GM19397 (cell line): ENCODE results near the gene PMAIP1.
"Not testable (repeated sequence)": the region's sequence is repeated elsewhere in the genome, so short reads cannot be mapped to it uniquely, and the experiment has no call there.

Source experiments
- ATAC-seq: cut with Tn5 transposase; IDR thresholded peaks from one replicate; pipeline ENCODE4 v1.9.1; 2021; ENCODE audit warnings: mild to moderate bottlenecking, moderate library complexity; ENCODE audit not compliant: unreplicated experiment

PMAIP1 gene

DNA sequence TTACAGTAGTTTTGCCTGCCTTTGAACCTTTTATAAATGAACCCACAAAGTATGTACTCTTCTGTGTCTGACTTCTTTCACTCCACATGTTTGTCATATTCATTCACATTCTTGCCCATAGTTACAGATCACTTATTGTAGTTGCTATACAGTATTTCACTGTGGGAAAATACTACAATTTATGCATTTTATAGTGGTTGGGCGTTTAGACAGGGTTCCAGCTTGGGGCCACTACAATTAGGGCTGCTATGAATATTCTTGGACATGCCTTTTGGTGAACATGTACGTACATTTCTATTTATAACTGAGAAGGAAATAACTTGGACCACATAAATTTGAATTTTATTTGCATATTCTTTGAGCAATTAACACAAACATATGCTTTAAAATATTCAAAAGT is 15.4 kb upstream of the PMAIP1 start:
- no peak for ATAC-seq

DNA sequence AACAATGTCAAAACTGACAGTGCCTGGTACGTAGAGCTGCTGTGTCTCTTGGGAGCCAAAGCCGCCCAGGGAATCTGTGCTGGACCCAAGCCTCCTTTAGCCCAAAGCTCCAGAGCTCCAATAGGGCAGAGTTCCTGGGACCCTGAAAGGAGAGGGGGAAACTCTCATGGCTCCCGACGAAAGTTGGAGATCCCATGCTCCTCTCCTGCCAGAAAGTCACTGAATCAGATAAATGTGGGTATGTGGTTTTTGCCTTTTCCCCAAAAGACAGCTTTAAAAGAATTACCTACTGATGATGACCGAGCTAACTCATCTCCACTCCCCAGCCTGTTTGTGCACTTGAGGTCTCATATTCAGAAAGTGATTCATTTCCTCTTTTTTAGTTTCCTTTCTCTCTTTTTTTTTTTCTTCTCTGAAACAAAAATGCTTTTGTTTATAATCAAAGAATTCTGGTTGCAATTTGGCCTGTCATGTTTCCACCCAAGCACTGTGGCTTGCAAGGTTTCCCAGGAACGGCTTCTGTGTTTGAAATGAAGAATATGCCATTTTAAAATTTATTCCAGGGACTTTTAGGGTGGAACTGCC is 14.1 kb upstream of the PMAIP1 start:
- ATAC-seq, result peak; percentile 74

DNA sequence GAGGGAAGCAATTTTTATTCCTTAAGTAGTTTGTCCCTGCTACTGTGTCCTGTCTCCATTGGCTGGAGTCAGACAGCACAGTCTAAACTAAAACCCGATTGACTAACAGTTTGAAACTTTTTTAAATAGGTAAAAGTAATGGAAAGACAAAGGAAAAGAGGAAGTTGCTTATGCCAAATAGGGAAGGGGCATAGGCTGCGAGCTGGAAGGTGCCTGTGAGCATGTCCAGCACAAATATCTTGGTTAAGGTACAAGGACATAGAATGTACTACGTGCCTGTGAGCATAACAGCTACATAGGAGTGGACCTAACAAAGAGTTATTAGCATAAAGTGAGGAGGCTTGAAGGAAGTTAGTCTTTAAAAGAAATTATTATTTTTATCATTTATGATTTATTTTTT is 13.4 kb upstream of the PMAIP1 start:
- ATAC-seq, result not testable (repeated sequence)

DNA sequence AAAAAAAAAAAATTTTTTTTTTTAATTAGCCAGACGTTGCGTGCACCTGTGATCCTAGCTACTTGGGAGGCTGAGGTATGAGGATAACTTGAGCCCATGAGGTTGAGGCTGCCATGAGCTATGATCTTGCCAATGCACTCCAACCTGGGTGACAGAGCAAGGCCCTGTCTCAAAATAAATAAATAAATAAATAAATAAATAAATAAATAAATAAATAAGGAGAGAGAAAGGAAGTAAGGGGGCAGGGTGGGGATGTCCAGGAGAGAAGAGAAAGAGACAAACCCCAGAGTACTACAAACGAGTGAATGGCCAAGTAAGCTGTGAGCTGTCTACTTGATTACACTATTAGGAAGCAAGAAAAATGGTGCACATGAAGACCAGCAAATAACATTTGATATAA is 7.7 kb upstream of the PMAIP1 start:
- ATAC-seq, result no peak

DNA sequence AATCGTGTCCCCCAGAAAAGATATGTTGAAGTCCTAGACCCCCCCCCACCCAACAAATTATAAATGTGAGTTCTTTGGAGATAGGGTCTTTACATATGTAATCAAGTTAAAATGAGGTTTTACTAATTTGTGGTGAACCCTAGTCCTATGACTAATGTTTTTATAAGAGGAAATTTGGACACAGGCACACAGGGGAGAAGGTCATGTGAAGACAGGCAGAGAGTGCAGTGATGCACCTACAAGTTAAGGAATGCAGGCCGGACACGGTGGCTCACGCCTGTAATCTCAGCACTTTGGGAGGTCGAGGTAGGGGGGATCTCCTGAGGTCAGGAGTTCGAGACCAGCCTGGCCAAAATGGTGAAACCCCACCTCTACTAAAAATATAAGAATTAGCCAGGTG is 5.8 kb upstream of the PMAIP1 start:
- no peak for ATAC-seq

DNA sequence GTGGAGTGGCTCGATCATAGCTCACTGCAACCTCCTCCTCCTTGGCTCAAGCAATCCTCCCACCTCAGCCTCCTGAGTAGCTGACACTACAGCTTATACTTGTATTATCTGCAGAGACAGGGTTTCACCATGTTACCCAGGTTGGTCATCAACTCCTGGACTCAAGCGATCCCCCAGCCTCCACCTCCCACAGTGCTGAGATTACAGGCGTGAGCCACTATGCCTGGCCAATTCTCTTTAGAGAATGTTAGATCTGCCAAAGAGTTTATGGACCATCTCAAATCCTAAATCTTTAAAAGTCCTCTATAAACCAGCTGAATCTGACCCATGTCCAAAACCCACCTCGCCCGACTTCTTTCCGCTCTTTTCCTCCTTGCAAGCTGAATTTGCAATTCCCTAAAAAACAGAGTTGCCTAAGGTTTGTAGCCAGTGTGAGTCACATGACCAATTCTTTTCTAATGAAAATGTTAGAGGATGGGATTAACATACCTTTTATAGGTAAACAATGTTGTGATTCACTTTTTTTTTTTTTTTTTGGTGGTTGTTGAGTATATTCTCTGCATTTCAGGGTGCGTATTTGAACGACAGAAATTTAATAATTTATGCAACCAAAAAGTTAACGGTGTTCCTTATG is 2.4 kb upstream of the PMAIP1 start:
- no peak for ATAC-seq

DNA sequence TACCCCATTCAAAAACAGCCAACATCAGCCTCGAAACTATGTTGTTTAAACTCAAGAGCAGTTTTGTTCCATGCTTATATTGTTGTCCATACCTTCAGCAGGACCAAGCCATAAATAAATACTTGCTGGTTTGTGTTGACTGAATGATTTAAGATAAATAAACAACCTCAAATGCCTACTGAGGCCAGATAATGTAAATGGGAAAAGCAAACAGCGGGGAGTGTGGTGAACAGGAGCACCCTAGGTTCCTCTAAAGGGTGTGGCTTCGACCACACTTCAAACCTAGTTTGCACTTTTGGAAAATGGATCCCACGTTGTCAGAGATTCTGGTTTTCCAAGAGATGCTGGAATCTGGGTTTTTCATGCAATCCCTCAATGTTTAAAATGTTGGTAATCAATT is 1.7 kb upstream of the PMAIP1 start:
- ATAC-seq, result no peak

DNA sequence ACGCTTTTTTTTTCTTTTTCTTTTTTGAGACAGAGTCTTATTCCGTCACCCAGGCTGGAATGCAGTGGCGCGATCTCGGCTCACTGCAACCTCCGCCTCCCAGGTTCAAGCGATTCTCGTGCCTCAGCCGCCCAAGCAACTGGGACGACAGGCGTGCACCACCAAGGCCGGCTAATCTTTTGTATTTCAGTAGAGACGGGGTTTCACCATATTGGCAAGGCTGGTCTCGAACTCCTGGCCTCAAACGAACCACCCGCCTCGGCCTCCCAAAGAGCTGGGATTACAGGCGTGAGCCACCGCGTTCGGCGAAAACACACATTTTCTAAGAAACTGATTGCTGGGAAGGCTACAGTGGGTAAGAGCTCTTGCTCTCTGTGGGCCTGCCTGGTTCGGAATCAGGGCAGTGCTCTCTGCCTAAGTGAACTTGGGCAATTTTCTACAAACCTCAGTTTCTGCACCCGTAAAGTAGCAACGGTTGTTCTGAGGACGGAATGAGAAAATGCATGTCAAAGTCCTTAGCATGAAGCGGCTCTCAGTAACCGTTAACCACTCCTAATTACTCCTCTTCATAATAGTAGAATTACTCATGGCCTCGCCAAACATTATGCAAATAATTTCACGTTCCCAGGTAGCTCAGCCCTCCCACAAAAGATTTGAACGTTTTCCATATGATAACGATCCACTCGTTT is 1.0 kb upstream of the PMAIP1 start:
- ATAC-seq, result peak; percentile 4

DNA sequence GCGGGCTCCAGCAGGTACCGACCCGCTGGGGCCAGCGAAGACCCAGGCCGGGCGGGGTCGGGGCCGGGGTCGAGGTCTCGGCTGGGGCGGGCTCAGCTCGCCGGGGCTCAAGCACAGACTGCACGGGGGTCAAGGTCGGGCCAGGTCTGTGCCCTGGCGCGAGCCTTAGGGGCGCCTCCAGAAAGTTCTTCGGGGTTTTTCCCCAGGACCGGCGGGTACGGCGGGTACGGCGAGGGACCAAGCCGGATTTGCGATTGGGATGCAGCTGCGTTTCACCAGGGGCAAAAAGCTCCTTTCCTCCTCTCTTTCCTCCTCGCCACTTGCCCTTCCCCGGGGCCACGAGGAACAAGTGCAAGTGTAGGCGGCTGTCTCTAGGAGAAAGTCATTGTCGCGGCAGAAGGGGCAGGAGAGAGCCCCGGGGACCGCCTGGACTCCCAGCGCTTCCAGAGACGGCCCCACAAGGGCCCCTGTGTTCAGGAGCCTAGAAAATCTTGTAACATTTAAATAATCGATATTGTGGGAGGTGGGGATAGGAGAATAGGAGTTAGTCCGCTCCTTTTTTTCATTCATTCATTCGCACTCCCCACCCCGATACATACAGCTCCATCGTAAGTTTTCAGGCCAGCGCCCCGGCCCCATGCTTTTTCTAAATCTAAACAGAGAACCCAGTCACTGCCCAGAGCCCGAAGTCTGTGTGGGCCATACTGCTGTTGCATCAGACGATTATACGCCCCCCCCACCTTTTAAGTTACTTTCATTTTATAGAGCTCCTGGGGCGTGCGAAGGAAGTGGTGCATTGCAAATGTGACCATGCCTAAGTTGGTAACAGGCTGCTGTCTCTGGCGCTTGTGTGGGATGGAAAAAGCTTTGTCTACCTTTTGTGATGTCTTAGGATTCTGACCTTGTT is 679 bp downstream of the PMAIP1 start:
- ATAC-seq, result peak; percentile 35

DNA sequence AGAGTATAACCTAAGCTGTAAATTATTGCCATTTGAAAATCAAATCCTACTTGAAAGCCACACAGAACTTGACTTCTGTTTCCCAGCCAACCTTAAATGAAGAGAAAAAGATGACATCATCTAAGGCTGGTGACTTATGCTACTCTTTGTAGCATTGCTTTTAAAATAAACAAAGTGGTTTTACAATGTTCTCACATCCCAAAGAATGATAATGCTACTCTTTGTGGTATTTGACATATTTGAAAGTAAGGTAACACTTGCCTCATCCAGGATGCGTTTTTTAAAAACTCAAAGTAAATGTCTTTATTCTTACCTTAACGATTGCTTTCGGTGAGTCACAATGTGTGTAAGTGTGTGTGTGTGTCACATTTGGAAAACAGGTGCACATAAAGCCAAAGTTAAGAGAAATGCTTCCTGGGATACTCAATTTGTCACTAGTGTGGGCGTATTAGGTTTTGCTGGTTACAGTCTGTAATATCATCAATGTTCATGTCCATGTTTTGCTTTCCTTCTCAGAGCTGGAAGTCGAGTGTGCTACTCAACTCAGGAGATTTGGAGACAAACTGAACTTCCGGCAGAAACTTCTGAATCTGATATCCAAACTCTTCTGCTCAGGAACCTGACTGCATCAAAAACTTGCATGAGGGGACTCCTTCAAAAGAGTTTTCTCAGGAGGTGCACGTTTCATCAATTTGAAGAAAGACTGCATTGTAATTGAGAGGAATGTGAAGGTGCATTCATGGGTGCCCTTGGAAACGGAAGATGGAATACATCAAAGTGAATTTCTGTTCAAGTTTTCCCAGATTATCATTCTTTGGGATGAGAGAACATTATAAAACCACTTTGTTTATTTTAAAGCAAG is 2.6 kb downstream of the PMAIP1 start:
- ATAC-seq, result no peak

DNA sequence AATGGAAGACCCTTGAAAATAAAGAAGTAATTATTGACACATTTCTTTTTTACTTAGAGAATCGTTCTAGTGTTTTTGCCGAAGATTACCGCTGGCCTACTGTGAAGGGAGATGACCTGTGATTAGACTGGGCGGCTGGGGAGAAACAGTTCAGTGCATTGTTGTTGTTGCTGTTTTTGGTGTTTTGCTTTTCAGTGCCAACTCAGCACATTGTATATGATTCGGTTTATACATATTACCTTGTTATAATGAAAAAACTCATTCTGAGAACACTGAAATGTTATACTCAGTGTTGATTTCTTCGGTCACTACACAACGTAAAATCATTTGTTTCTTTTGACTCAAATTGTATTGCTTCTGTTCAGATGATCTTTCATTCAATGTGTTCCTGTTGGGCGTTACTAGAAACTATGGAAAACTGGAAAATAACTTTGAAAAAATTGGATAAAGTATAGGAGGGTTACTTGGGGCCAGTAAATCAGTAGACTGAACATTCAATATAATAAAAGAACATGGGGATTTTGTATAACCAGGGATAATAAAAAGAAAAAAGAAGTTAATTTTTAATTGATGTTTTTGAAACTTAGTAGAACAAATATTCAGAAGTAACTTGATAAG is 3.3 kb downstream of the PMAIP1 start:
- ATAC-seq, result no peak

DNA sequence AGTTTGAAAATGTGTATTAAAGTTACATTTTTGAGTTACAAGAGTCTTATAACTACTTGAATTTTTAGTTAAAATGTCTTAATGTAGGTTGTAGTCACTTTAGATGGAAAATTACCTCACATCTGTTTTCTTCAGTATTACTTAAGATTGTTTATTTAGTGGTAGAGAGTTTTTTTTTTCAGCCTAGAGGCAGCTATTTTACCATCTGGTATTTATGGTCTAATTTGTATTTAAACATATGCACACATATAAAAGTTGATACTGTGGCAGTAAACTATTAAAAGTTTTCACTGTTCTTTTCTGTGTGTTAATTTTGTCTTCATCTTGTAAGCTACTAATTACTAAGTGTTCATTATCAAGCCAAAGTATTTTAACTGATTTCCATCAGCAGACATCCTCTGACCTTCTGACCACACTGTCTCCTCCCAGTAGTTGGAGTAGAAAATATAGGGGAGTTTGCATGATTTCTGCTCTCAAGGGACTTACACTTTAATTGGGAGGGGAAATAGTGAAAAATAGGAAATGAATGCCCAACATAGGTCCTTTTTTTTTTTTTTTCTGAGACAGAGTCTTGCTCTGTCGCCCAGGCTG is 4.3 kb downstream of the PMAIP1 start:
- no peak for ATAC-seq

DNA sequence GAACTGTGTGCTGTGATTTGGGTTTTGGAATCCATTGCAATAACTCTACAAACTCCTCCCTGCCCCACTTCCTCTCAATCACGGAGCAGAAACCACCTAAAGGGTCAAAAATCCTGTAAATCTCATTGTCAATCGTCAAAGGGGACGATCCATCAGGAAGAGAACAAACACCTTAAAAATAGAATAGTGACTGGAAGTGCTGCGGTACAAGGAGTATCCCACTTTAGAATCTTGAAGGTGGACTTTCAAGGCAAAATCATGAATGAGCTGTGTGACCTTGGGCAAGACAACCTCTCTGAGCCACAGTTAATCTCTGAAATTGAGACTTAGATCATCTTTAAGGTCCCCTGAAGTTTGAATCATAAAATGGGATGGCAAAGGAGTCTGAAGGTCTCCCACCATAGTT is 5.9 kb downstream of the PMAIP1 start:
- ATAC-seq, result no peak

DNA sequence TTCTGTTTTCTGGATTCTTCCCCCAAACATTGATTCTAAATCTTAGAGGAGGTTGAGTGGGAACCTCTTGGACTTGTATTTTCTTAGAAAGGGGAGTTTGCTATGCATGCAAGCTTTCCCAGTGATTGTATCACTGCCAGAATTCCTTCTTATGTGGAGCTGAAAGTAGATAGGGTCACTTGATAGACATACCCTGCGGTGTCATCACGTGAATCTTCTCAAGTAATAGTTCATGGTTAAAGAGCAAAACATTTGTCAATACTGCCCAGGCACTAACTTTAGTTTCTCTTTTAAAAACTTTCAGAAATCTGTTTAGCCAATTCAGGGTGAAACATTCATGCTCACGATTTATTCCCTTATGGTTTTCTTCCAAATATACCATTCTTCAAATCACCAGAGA is 6.4 kb downstream of the PMAIP1 start:
- no peak for ATAC-seq

DNA sequence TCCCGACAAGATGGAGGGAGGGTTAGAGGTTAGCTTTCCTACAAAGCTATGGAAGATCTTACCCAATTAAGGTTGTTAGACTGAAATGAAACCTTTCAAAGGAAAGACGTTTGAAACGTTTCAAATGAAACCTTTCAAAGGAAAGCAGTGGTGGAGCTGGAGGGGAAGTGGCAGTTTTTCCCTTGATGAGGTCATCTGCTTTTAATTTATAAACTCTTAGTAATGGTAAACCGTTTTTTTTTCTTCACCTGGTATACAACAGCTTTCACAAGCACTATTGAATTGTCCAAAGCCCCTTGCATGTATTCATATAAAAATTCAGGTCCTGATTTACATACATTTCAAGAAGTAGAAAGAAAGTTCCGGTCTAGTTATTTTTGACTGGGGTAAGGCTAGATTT is 7.4 kb downstream of the PMAIP1 start:
- no peak for ATAC-seq

DNA sequence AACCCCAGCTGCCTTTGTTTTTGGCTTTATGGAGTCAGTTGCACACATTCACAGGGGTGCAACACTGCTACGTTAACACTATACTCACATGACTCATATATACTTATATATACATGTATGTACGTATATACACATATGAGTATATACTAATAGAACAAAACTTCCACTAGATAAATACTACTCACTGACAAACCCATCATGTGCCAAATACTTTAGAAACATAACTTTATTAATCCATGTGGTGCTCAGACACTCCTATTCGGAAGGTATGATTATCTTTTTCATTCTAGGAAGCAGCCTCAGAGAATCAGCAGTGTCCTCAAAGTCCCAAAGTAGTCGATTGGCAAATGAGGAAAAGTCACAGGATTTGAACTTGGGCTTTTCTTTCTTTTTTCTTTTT is 7.9 kb downstream of the PMAIP1 start:
- ATAC-seq, result no peak

DNA sequence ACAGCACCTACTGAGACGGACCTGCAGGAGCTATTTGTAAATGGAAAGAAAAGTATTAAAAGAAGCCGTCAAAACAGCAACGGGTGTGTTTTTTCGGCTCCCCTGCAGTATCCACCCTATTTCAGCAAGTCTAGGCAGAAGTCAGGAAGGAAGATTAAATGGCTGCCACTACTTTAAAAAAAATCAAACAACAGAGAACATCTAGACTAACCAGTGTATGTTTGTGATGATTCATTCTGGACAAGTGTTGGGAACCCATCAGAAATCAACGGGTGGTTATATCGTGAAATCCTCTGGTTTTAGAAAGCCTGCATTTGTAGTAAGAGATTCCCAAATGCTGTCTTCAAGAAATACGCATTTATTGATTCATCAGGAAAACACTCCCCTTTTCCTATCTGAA is 9.0 kb downstream of the PMAIP1 start:
- ATAC-seq, result no peak

DNA sequence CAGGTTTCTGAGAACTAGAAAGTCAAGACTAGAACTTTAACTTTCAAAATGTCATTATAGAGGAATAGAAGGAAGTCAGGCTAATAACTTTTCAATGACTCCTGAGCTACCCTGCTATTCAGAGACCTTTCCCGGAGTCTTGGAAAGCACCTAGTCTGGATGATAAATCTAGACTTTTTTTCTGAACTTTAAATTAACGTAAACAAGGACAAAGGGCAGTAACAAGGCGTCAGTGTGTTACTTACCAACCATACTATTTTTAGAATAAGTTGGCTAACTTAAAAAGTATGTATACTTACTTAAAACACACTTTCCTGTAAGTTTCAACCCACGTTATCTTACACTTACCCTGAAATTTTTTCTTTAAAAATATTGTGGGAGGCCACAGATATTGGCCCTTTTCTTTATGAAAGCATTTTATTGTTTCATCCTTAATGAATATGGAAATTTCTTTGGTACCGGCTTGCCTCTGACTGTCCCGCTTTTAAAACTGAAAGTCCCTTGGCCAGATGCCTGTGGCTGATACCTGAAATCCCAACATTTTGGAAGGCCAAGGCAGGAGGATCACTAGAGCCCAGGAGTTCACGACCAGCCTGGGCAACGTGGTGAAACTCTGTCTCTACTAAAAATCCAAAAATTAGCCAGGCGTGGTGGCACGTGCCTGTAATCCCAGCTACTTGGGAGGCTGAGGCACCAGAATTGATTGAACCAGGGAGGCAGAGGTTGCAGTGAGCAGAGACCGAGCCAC is 9.7 kb downstream of the PMAIP1 start:
- ATAC-seq, result no peak

DNA sequence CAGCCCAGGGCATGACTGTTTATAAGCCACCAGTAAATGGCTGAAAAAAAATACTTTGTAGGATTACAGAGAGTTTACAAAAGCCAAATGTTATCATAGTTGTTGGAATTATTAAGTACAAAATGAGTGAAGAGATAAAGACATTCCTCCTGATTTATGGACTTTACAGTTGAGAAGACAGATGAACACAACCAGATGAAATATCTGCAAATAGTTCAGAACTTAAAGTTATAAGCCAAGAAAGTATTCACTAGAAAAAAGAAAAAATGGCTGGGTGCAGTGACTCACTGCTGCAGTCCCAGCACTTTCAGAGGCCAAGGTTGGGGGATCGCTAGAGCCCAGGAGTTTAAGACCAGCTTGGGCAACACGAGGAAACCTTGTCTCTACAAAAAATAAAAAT is 11.2 kb downstream of the PMAIP1 start:
- no peak for ATAC-seq
